AG04450 (cell line): Measurements from ENCODE around the gene ZNF236. TPM values are rescaled to one million over a fixed set of nuclear protein-coding genes. Genes with fewer than 3 reads are reported as not detected.
A peak's percentile ranks its signal among the peaks of the same experiment; 100 is the strongest.

Experiments
- CTCF ChIA-PET: fragments of 300-600, 350-600 bp; formaldehyde crosslinking; extraction: SDS; loops from one replicate; lab custom pipeline; 2022; ENCODE audit warnings: antibody characterized with exemption, inconsistent platforms; lab: Charles Lee
- POLR2A ChIA-PET: fragments of 350-600 bp; formaldehyde crosslinking; extraction: SDS; loops from one replicate; lab custom pipeline; 2021; ENCODE audit warnings: antibody characterized with exemption, inconsistent platforms; lab: Yijun Ruan, JAX
- DNase-seq: peaks from one replicate; pipeline ENCODE4 v3.0.0-alpha.2; 2011; ENCODE audit warnings: low read depth, low spot score
- H3K27ac ChIP-seq: one replicate; pipeline ENCODE4 v1.5.1; 2012; ENCODE audit warnings: low read depth, low read length, control low read depth
- H3K27me3 ChIP-seq: one replicate; pipeline ENCODE4 v1.6.0; 2012; ENCODE audit warnings: low read length; ENCODE audit not compliant: control insufficient read depth, insufficient read depth
- H3K4me3 ChIP-seq: 2 replicates; pipeline ENCODE4 v1.5.1; 2011; ENCODE audit warnings: mild to moderate bottlenecking, low read depth, low read length, control low read depth
- H3K9me3 ChIP-seq: 2 replicates; pipeline ENCODE4 v1.5.1; 2012; ENCODE audit warnings: low read length; ENCODE audit not compliant: control insufficient read depth, insufficient read depth
- CTCF ChIP-seq: IDR thresholded peaks from 2 replicates; pipeline ENCODE4 v1.5.1; 2011; ENCODE audit warnings: low read depth, low read length, control low read depth, inconsistent platforms
- polyA plus RNA-seq: library from polyadenylated mRNA; depleted of rRNA; stranded (reverse); fragments of >200 nt; gene quantifications from 2 replicates; pipeline ENCODE4 v1.2.3, GENCODE V29; 2011

ZNF236 gene
- polyA plus RNA-seq, 1 experiment = 5.3 TPM

DNA sequence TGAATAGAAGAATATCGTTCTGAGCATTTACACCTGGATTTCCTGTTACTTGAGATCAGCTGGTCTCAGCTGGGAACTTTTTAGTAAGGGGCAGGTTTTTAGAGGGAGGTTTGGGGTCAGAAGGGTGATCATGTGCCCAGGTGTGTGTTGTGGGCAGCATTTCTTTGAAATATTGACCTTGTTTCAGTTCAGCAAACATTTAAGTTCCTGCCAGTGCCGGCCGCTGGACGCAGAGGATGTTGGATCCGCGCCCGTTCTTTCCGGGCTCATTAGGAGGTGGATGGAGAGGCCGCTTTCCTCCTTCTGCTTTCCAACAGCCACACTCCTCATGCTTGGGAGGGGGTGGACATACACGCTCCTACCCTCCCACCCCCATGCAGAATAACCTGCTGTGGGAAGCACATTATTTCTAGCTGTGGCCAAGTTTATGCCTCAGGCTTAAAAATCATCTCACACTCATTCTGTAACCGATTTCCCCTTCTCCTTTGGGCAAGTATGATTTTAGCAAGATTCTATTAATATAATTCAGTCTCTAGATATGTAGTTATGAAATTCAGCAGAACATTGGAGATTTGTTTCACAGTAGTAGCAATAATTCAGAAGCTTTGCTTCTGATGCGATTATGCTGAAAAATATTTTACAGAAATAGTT lies 131.4 kb downstream of the ZNF236 start:
- TF ChIP-seq CTCF = no peak
- H3K9me3 ChIP-seq = no peaks in the 10 kb centered on the region; the same call in 1 of the 2 replicates
- H3K27me3 ChIP-seq = no peaks in the 10 kb centered on the region
- ChIA-PET POLR2A (no interaction called here), CTCF (interaction anchor here (1.5 kb wide), 1 partner anchor 29 kb away, joined by 3 read pairs; no protein-coding TSS in a partner anchor)
- DNase-seq = no peak
- H3K27ac ChIP-seq = no peak overlapping the region
- H3K4me3 ChIP-seq = no peak overlapping the region

- no peak overlapping the region for H3K27ac ChIP-seq
- H3K4me3 ChIP-seq = no peak overlapping the region
- H3K27me3 ChIP-seq = no peaks in the 10 kb centered on the region
- ChIA-PET POLR2A (no interaction called here), CTCF (interaction anchor here (0.8 to 1.4 kb wide), 2 partner anchors 28 to 152 kb away, joined by 3 to 8 read pairs; no protein-coding TSS in a partner anchor)
- no peak for TF ChIP-seq CTCF
- no peak for DNase-seq
- H3K9me3 ChIP-seq = no peaks in the 10 kb centered on the region; the same call in 1 of the 2 replicates
These were observed 133.3 kb downstream of the ZNF236 start for GRCh38 chr18:76955524-76956170.

DNA sequence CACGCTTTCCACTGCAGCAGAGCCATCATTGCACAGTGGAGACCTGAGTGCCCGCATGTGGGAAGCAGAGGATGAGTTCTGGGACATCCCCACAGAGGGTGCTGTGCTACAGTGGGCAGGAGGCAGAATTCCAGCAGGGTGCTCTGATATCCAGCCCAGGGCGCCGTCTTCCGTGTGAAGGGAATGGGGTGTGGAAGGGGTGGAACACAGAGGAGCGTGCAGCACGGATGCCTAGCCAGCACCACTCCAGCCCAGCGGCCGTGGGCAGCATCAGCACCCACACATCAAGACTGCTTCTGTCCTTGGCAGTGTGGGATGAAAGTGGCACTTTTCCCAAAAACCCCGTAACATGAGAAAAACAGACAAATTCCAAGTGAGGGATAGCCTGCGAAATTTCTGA lies 134.3 kb downstream of the ZNF236 start:
- POLR2A ChIA-PET = no interaction called here
- Histone ChIP-seq H3K9me3 (no peaks in the 10 kb centered on the region; the same call in 1 of the 2 replicates), H3K27ac (no peak overlapping the region), H3K4me3 (no peak overlapping the region), H3K27me3 (no peaks in the 10 kb centered on the region)
- CTCF ChIA-PET = no interaction called here
- no peak for TF ChIP-seq CTCF
- DNase-seq = no peak

- no peak for TF ChIP-seq CTCF
- CTCF ChIA-PET = no interaction called here
- no peaks in the 10 kb centered on the region for H3K27me3 ChIP-seq
- H3K27ac ChIP-seq = peak overlapping the region; percentile 21
- DNase-seq = no peak
- H3K9me3 ChIP-seq = no peaks in the 10 kb centered on the region; the same call in 1 of the 2 replicates
- H3K4me3 ChIP-seq = no peak overlapping the region
- POLR2A ChIA-PET = no interaction called here
These were observed 135.3 kb downstream of the ZNF236 start for GRCh38 chr18:76957384-76958355.
